SK-N-SH treated with all-trans-retinoic acid at 6 μM for 48 hours (cell line): ENCODE results near the gene MYT1.

Source experiments
- ZNF70 ChIP-seq: fragments of 450-650 bp; formaldehyde crosslinking; IDR thresholded peaks from 2 replicates; pipeline ENCODE4 v1.5.0; 2020; ENCODE audit warnings: mild to moderate bottlenecking, moderate library complexity
- TF ChIP-seq, protein P1 (sequence below): fragments of 250-450 bp; sonication (Bioruptor Pico); IDR thresholded peaks from 2 replicates; pipeline ENCODE4 v1.8.0; 2021; ENCODE audit warnings: low read depth, mild to moderate bottlenecking, moderate library complexity, borderline replicate concordance

DNA sequence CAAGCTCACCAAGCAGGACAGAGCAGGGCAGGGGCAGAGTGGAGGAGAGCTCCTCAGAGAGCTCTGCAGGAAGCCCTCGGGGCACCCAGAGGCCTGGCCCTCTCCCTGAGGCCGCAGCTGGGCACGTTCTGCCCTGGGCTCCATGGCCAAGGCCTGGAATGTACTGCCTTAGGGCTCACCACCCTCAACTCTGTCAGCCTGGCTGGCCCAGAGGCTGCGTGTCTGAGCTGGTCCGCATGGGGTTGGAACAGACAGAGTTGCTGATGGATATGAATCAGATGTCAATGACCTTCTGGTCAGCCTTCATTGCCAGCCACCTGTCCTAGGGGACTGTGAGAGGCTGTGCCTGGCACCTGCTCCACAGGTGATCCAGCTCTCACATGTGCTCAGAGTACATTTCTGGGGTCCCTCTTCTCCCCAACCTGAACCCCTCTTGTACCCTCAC, 58.1 kb downstream of the MYT1 start:
- TF ChIP-seq, protein P1, sequence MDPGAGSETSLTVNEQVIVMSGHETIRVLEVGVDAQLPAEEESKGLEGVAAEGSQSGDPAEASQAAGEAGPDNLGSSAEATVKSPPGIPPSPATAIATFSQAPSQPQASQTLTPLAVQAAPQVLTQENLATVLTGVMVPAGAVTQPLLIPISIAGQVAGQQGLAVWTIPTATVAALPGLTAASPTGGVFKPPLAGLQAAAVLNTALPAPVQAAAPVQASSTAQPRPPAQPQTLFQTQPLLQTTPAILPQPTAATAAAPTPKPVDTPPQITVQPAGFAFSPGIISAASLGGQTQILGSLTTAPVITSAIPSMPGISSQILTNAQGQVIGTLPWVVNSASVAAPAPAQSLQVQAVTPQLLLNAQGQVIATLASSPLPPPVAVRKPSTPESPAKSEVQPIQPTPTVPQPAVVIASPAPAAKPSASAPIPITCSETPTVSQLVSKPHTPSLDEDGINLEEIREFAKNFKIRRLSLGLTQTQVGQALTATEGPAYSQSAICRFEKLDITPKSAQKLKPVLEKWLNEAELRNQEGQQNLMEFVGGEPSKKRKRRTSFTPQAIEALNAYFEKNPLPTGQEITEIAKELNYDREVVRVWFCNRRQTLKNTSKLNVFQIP = no peak
- no peak for TF ChIP-seq ZNF70
